Ovary (tissue), 9 donors: ENCODE measurements around the gene IMMP2L. TPM values are rescaled to one million over a fixed set of nuclear protein-coding genes. Genes with fewer than 3 reads are reported as not detected.

Experiments
- DNase-seq, 5 donors: peaks; one replicate each; pipeline ENCODE4 v3.0.0-alpha.2; 2019 to 2020
- H3K27ac ChIP-seq, 2 donors: fragments of 200-600 bp; one replicate each; pipeline versions ENCODE4 v1.5.1 to v1.8.0; 2019 to 2022
- H3K27me3 ChIP-seq: fragments of 200-600 bp; one replicate; pipeline ENCODE4 v1.8.0; 2022
- H3K36me3 ChIP-seq: fragments of 200-600 bp; sonication (generic); one replicate; pipeline ENCODE4 v1.5.1; 2019
- H3K4me1 ChIP-seq: one replicate; pipeline ENCODE4 v1.8.1; 2013; ENCODE audit warnings: mild to moderate bottlenecking, moderate library complexity; ENCODE audit not compliant: insufficient read depth
- H3K4me3 ChIP-seq: fragments of 200-600 bp; sonication (generic); one replicate; pipeline ENCODE4 v1.5.1; 2017
- H3K9me3 ChIP-seq, 2 donors: fragments of 200-600 bp in 1 of 2; sonication (generic) in 1 of 2; one replicate each; pipeline versions ENCODE4 v1.5.1 to v1.8.1; 2013 to 2019; ENCODE audit warnings: mild to moderate bottlenecking in 1 of 2, moderate library complexity in 1 of 2
- CTCF ChIP-seq, 3 donors: fragments of 450-650 bp in 2 of 3; fragments of 200-600 bp in 1 of 3; IDR thresholded peaks; one replicate each; pipeline versions ENCODE4 v1.5.1 to v1.8.0; 2016 to 2022; ENCODE audit warnings: antibody characterized with exemption in 3 of 3, mild to moderate bottlenecking in 1 of 3
- EP300 ChIP-seq: sonication (generic); formaldehyde crosslinking; IDR thresholded peaks from one replicate; pipeline ENCODE4 v1.6.1; 2017; ENCODE audit warnings: antibody characterized with exemption
- POLR2A ChIP-seq: fragments of 450-650 bp; IDR thresholded peaks from one replicate; pipeline ENCODE4 v1.6.1; 2017; ENCODE audit warnings: antibody characterized with exemption, mild to moderate bottlenecking, moderate library complexity
- WGBS, 3 donors: extraction: QIAGEN DNeasy Blood & Tissue Kit in 1 of 3; methylation state at CpG; one replicate each; pipeline versions ENCODE4 v1.1.5 to v1.1.7; 2013 to 2017; 5-methylcytosine and 5-hydroxymethylcytosine counted together
- intact Hi-C, 4 donors: fragments of 100-400 bp; cut with DNase I; formaldehyde crosslinking; loops; one replicate each; pipeline versions ENCODE4 v1.11.0 to v1.15.1; 2022 to 2023
- polyA plus RNA-seq, 2 donors: library from polyadenylated mRNA; stranded (reverse); fragments of 200-250 nt in 1 of 2; fragments of 350-450 nt in 1 of 2; fragmentation: Illumina TruSeq in 1 of 2; extraction: RNeasy Lipid Tissue Mini Kit (QIAGEN cat#74804) in 1 of 2; gene quantifications; one replicate each; pipeline ENCODE4 v1.2.3, GENCODE V29; 2013 to 2014
- total RNA-seq, 7 donors: library from RNA; depleted of rRNA in 2 of 7; stranded (reverse); fragments of >200 nt in 2 of 7; fragmentation: NEBNext Ultra II Directional in 3 of 7; extraction: Animal tissue kit (Norgen Biotek cat#: 25700) in 3 of 7; gene quantifications; one replicate each; pipeline versions ENCODE4 v1.1.0 to v1.2.4, GENCODE V29; 2016 to 2023
- donor health status: DM: no; HTN: no; CAD: no; lungs with moderate emphysema.
- donor health status: DM: no; HTN: no; CAD: no.
- donor health status: Bipolar disorder and iron deficiency.
- donor health status: DM: yes; HTN: yes; CAD: no.
- donor health status: DM: no; HTN: no; CAD: no.
- donor health status: DM: yes; HTN: yes; CAD: no.

The IMMP2L gene
- total and polyA plus RNA-seq, 9 donors = 19.5 to 36.9 (median 29.9) TPM

GRCh38 chr7:111105269-111105668 is 457.0 kb downstream of the IMMP2L start:
- Histone ChIP-seq H3K36me3 (no peaks in the 10 kb centered on the region), H3K4me1 (no peaks in the 10 kb centered on the region), H3K27ac (no peak overlapping the region), H3K4me3 (no peak overlapping the region), H3K27me3 (no peaks in the 10 kb centered on the region), H3K9me3 (no peaks in the 10 kb centered on the region)
- DNase-seq = no peak
- TF ChIP-seq POLR2A = no peak
- TF ChIP-seq EP300 = no peak
- TF ChIP-seq CTCF (IDR thresholded peaks at IDR 0.05) = no peak
- intact Hi-C loops = loop anchor here in 1 of 4 donors (5.0 kb wide), 1 partner anchor 432 kb away; no protein-coding TSS in a partner anchor
- 92 to 95% (median 93%) methylated on average over 3 of the region's 3 CpGs for WGBS, 3 donors

DNA sequence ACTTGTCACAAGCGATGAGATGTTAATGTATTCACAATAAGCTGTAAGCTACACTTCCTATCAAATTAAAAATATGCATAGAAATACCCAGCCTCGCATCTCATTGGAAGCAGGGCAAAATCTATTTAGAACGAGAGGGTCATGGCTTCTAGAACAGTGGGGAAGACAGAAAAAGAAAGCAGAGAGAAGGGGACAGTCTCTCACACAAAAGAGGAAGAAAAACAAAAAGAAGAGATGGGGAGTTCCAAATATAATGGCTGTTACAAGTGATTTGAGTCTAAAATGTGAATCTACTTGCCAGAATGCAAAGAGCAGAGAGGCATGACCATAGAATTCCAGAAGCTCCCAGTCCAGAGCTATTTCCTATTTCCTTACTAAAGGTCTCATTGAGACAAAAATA is 457.6 kb downstream of the IMMP2L start:
- intact Hi-C loops = loop anchor here in 1 of 4 donors (5.0 kb wide), 1 partner anchor 433 kb away; no protein-coding TSS in a partner anchor
- DNase-seq = no peak
- Histone ChIP-seq H3K27me3 (no peaks in the 10 kb centered on the region), H3K4me1 (no peaks in the 10 kb centered on the region), H3K27ac (no peak overlapping the region), H3K36me3 (no peaks in the 10 kb centered on the region), H3K4me3 (no peak overlapping the region), H3K9me3 (no peaks in the 10 kb centered on the region)
- TF ChIP-seq POLR2A (no peak), CTCF (IDR thresholded peaks at IDR 0.05) (no peak), EP300 (no peak)
- WGBS, 3 donors = 88 to 89% (median 89%) methylated on average over 3 of the region's 3 CpGs

GRCh38 chr7:111103678-111104274 is 458.5 kb downstream of the IMMP2L start:
- no peaks in the 10 kb centered on the region for H3K36me3 ChIP-seq
- DNase-seq = no peak
- H3K27me3 ChIP-seq = no peaks in the 10 kb centered on the region
- intact Hi-C loops = no loop called here
- no peaks in the 10 kb centered on the region for H3K4me1 ChIP-seq
- no peaks in the 10 kb centered on the region for H3K9me3 ChIP-seq
- H3K27ac ChIP-seq = no peak overlapping the region
- TF ChIP-seq POLR2A = no peak
- TF ChIP-seq EP300 = no peak
- TF ChIP-seq CTCF (IDR thresholded peaks at IDR 0.05) = no peak
- WGBS, 3 donors = 96 to 97% (median 96%) methylated on average over 4 of the region's 4 CpGs
- H3K4me3 ChIP-seq = no peak overlapping the region

- Histone ChIP-seq H3K36me3 (no peaks in the 10 kb centered on the region), H3K27ac (no peak overlapping the region), H3K9me3 (no peaks in the 10 kb centered on the region), H3K4me3 (no peak overlapping the region), H3K27me3 (no peaks in the 10 kb centered on the region), H3K4me1 (no peaks in the 10 kb centered on the region)
- TF ChIP-seq CTCF (IDR thresholded peaks at IDR 0.05) (no peak), POLR2A (no peak), EP300 (no peak)
- intact Hi-C loops = no loop called here
- no peak for DNase-seq
- 91 to 96% (median 96%) methylated on average over 4 of the region's 4 CpGs for WGBS, 3 donors
Observed at GRCh38 chr7:111103136-111103535, 459.2 kb downstream of the IMMP2L start.
